Tibial artery (tissue), 4 donors: ENCODE results near the gene KIAA0825.

ENCODE experiments used
- DNase-seq, 2 donors: peaks; one replicate each; pipeline ENCODE4 v3.0.0-alpha.2; 2019
- H3K27ac ChIP-seq, 2 donors: fragments of 200-600 bp; sonication (generic) in 1 of 2; 1 replicate in 1 of 2; 2 replicates in 1 of 2; pipeline ENCODE4 v1.5.1; 2018 to 2019; ENCODE audit warnings: mild to moderate bottlenecking in 1 of 2
- H3K27me3 ChIP-seq, 2 donors: fragments of 200-600 bp; sonication (generic) in 1 of 2; one replicate each; pipeline versions ENCODE4 v1.5.1 to v1.6.0; 2016 to 2019
- H3K36me3 ChIP-seq, 3 donors: fragments of 200-600 bp; sonication (generic) in 2 of 3; one replicate each; pipeline ENCODE4 v1.5.1; 2016 to 2019; ENCODE audit warnings: mild to moderate bottlenecking in 2 of 3
- H3K4me1 ChIP-seq, 4 donors: fragments of 200-600 bp; sonication (generic) in 2 of 4; 1 replicate in 3 of 4; 2 replicates in 1 of 4; pipeline ENCODE4 v1.5.1; 2016 to 2019
- H3K4me3 ChIP-seq, 2 donors: fragments of 200-600 bp; sonication (generic) in 1 of 2; 1 replicate in 1 of 2; 2 replicates in 1 of 2; pipeline ENCODE4 v1.5.1; 2018 to 2019; ENCODE audit warnings: mild to moderate bottlenecking in 2 of 2
- H3K9me3 ChIP-seq, 3 donors: fragments of 200-600 bp; sonication (generic) in 1 of 3; one replicate each; pipeline ENCODE4 v1.5.1; 2016 to 2019
- intact Hi-C: fragments of 100-400 bp; cut with DNase I; formaldehyde crosslinking; loops from one replicate; pipeline ENCODE4 v1.15.0; 2023; ENCODE audit warnings: low total_unique reads
- TF ChIP-seq, protein P1 (sequence below), 2 experiments: fragments of 200-600 bp in 1 of 2; fragments of 450-650 bp in 1 of 2; IDR thresholded peaks; one replicate each; pipeline ENCODE4 v1.5.1; 2017 to 2019; ENCODE audit warnings: antibody characterized with exemption in 2 of 2, mild to moderate bottlenecking in 1 of 2, moderate library complexity in 1 of 2

The KIAA0825 gene

DNA sequence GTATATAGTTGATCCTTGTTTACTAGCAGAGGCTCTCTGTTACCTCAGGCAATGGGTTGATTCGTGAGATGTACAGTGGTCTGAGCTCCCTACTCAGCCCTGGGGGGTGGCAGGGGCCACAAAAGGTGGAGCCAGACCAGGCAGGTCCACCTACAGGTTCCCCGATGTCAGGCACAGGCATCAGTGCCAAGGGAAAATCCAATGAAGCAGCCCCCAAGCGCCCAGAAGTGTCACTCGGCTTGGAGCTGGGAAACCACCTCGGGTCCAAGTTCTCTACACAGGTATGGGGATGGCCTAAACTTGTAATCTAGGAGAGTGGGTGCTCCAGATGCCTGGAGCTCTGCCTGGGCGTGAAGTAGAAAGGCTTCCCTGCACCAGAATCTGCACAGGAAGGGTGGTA lies 188.8 kb downstream of the KIAA0825 start:
- intact Hi-C loops = no loop called here
- H3K4me1 ChIP-seq = no peaks in the 10 kb centered on the region
- peaks cover 0 to 3% (median 0%) of the 10 kb centered on the region in 3 donors for H3K36me3 ChIP-seq
- H3K27ac ChIP-seq = no peak overlapping the region
- no peaks in the 10 kb centered on the region for H3K27me3 ChIP-seq
- TF ChIP-seq, protein P1, sequence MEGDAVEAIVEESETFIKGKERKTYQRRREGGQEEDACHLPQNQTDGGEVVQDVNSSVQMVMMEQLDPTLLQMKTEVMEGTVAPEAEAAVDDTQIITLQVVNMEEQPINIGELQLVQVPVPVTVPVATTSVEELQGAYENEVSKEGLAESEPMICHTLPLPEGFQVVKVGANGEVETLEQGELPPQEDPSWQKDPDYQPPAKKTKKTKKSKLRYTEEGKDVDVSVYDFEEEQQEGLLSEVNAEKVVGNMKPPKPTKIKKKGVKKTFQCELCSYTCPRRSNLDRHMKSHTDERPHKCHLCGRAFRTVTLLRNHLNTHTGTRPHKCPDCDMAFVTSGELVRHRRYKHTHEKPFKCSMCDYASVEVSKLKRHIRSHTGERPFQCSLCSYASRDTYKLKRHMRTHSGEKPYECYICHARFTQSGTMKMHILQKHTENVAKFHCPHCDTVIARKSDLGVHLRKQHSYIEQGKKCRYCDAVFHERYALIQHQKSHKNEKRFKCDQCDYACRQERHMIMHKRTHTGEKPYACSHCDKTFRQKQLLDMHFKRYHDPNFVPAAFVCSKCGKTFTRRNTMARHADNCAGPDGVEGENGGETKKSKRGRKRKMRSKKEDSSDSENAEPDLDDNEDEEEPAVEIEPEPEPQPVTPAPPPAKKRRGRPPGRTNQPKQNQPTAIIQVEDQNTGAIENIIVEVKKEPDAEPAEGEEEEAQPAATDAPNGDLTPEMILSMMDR (IDR thresholded peaks at IDR 0.05) = no peak
- no peak overlapping the region for H3K4me3 ChIP-seq
- peaks cover 0 to 6% (median 0%) of the 10 kb centered on the region in 3 donors for H3K9me3 ChIP-seq
- DNase-seq = no peak

DNA sequence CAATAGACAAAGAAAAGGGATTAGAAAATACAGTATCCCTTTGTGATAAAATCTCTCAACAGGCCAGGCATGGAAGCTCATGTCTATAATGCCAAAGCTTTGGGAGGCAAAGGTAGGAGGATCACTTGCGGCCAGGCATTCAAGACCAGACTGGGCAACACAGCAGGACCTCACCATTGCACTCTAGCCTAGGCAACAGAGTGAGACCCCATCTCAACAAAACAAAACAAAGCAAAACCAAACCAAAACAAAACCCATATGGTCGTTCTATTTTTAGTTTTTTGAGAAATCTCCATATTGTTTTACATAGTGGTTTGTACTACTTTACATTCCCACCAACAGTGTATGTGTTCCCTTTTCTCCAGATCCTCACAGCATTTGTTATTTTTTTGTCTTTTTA lies 193.0 kb downstream of the KIAA0825 start:
- Histone ChIP-seq H3K9me3 (peaks cover 0 to 6% (median 0%) of the 10 kb centered on the region in 3 donors), H3K4me1 (no peaks in the 10 kb centered on the region), H3K36me3 (peaks cover 0 to 3% (median 0%) of the 10 kb centered on the region in 3 donors), H3K4me3 (no peak overlapping the region), H3K27me3 (no peaks in the 10 kb centered on the region), H3K27ac (no peak overlapping the region)
- no peak for DNase-seq
- intact Hi-C loops = no loop called here
- TF ChIP-seq, protein P1 (IDR thresholded peaks at IDR 0.05) = no peak

DNA sequence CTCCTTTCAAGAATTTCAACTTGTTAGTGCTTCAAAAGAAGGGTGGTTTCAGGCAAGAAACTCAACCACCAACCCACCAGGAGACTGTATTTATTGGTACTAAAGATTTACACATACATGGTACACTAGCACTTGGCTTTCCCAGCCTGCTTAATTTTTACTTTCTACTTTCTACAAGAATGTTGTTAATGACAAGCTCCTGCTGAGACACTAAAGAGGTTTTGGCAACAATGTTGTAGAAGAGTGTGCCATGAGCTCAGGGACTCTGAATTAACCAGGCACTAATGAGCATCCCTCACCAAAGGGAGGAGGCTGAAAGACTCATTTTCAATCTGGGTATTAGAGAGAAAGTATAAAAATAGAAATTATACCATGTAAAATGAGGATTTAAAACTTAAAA lies 195.0 kb downstream of the KIAA0825 start:
- no peak overlapping the region for H3K4me3 ChIP-seq
- DNase-seq = no peak
- intact Hi-C loops = no loop called here
- H3K36me3 ChIP-seq = no peaks in the 10 kb centered on the region
- H3K27ac ChIP-seq = no peak overlapping the region
- TF ChIP-seq, protein P1 (IDR thresholded peaks at IDR 0.05) = no peak
- no peaks in the 10 kb centered on the region for H3K27me3 ChIP-seq
- no peaks in the 10 kb centered on the region for H3K4me1 ChIP-seq
- peaks cover 0 to 4% (median 0%) of the 10 kb centered on the region in 3 donors for H3K9me3 ChIP-seq

DNA sequence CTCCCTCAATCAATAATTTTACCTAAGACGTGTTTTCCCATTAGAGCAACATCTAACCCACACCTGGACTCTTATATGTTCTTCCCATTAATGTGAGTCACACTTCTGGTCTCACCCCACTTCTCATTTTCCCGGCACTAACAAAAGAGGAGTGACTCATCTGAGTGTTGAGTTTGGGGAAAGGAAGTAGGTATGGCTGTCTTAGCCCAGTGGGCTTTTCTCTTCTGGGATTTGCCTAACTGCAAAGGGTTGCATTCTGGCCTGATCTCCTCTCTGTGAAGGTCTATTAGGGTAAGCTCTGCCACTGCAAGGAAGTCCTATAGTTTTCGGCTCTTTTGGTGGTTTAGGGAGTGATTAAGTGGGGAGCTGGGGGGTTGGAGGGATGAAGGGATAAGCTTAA lies 195.6 kb downstream of the KIAA0825 start:
- Histone ChIP-seq H3K4me1 (no peaks in the 10 kb centered on the region), H3K36me3 (no peaks in the 10 kb centered on the region), H3K9me3 (no peaks in the 10 kb centered on the region), H3K4me3 (no peak overlapping the region), H3K27ac (no peak overlapping the region), H3K27me3 (no peaks in the 10 kb centered on the region)
- TF ChIP-seq, protein P1 (IDR thresholded peaks at IDR 0.05) = no peak
- intact Hi-C loops = no loop called here
- no peak for DNase-seq

DNA sequence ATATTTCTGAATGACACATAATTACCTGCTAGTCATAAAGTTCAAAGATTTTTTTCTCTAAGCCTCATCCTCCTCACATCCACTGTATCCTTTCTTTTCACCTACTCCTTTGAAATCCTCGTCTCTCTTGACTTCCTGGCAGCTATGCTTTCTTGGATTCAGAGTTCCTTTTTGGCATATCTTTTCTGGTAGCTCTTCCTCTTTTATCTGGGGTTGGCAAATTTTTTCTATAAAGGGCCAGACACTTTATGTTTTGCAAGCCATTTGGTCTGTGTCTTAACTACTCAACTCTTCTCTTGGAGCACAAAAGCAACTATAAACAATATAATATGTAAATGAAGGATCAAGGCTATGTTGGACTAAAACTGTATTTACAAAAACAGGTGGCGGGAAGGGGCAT lies 197.5 kb downstream of the KIAA0825 start:
- no peak overlapping the region for H3K4me3 ChIP-seq
- intact Hi-C loops = no loop called here
- H3K27ac ChIP-seq = no peak overlapping the region
- no peaks in the 10 kb centered on the region for H3K9me3 ChIP-seq
- TF ChIP-seq, protein P1 (IDR thresholded peaks at IDR 0.05) = no peak
- no peaks in the 10 kb centered on the region for H3K4me1 ChIP-seq
- DNase-seq = no peak
- no peaks in the 10 kb centered on the region for H3K27me3 ChIP-seq
- H3K36me3 ChIP-seq = no peaks in the 10 kb centered on the region

DNA sequence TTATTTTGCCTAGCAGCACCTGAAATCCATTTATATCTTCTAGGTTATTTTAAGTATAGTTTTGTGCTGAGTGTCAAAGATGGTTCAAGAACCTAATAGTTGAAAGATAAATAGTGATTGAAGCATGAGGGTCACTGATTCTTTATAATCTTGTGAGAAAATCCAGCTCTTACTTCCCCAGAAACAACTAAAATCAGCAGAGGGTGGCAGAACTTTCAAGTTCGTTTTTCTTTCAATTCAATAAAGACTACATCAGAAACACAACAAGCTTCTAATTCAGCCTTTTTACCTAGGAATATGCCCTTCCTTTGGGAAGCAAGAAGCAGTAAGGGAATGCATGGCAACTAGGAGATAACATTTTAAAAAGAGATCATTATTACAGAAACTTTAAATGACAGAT lies 202.6 kb downstream of the KIAA0825 start:
- intact Hi-C loops = no loop called here
- TF ChIP-seq, protein P1 (IDR thresholded peaks at IDR 0.05) = no peak
- no peak overlapping the region for H3K27ac ChIP-seq

More for the DNA sequence above, 202.6 kb downstream of the KIAA0825 start:
- no peaks in the 10 kb centered on the region for H3K4me1 ChIP-seq
- H3K27me3 ChIP-seq = no peaks in the 10 kb centered on the region
- peaks cover 0 to under 1% (median 0%) of the 10 kb centered on the region in 3 donors for H3K9me3 ChIP-seq
- no peak for DNase-seq
- H3K4me3 ChIP-seq = no peak overlapping the region
- H3K36me3 ChIP-seq = no peaks in the 10 kb centered on the region
